Spleen (tissue), 11 donors: ENCODE results near the gene CACNA2D3. TPM values are rescaled to one million over a fixed set of nuclear protein-coding genes. Genes with fewer than 3 reads are reported as not detected.

Source experiments
- DNase-seq: peaks from one replicate; pipeline ENCODE4 v3.0.0-alpha.2; 2020
- H3K27ac ChIP-seq, 8 donors: fragments of 200-600 bp; sonication (generic) in 7 of 8; 1 replicate in 4 of 8; 2 replicates in 4 of 8; pipeline versions ENCODE4 v1.5.0 to v1.8.0; 2016 to 2021; ENCODE audit warnings: inconsistent platforms in 4 of 8, mild to moderate bottlenecking in 4 of 8, moderate library complexity in 1 of 8
- H3K27me3 ChIP-seq, 7 donors: fragments of 200-600 bp; sonication (generic) in 6 of 7; replicated peaks in 1 of 7; 1 replicate in 4 of 7; 2 replicates in 3 of 7; pipeline versions ENCODE4 v1.5.0 to v1.8.0; 2016 to 2021; ENCODE audit warnings: inconsistent platforms in 3 of 7, mild to moderate bottlenecking in 1 of 7
- H3K36me3 ChIP-seq, 6 donors: fragments of 200-600 bp; sonication (generic) in 5 of 6; 1 replicate in 4 of 6; 2 replicates in 2 of 6; pipeline versions ENCODE4 v1.5.0 to v1.8.0; 2016 to 2021; ENCODE audit warnings: inconsistent platforms in 2 of 6
- H3K4me1 ChIP-seq, 6 donors: fragments of 200-600 bp; sonication (generic) in 5 of 6; 1 replicate in 3 of 6; 2 replicates in 3 of 6; pipeline versions ENCODE4 v1.5.0 to v1.8.0; 2016 to 2021; ENCODE audit warnings: inconsistent platforms in 3 of 6
- H3K4me3 ChIP-seq, 8 donors: fragments of 200-600 bp; sonication (generic) in 7 of 8; 1 replicate in 4 of 8; 2 replicates in 4 of 8; pipeline versions ENCODE4 v1.5.0 to v1.8.0; 2016 to 2021; ENCODE audit warnings: inconsistent platforms in 4 of 8, mild to moderate bottlenecking in 4 of 8, moderate library complexity in 2 of 8
- H3K9me3 ChIP-seq, 8 donors: fragments of 200-600 bp; sonication (generic) in 7 of 8; 1 replicate in 4 of 8; 2 replicates in 4 of 8; pipeline versions ENCODE4 v1.5.0 to v1.8.0; 2016 to 2021; ENCODE audit warnings: inconsistent platforms in 4 of 8
- CTCF ChIP-seq, 11 experiments: fragments of 200-600 bp in 7 of 11; fragments of 450-650 bp in 4 of 11; sonication (generic) in 4 of 11; IDR thresholded peaks in 8 of 11; conservative IDR thresholded peaks in 3 of 11; 1 replicate in 7 of 11; 2 replicates in 4 of 11; pipeline versions ENCODE4 v1.4.0 to v1.8.0; 2016 to 2021; ENCODE audit warnings: antibody characterized with exemption in 11 of 11, inconsistent platforms in 4 of 11, mild to moderate bottlenecking in 1 of 11
- POLR2A ChIP-seq, 3 donors: fragments of 450-650 bp; IDR thresholded peaks; one replicate each; pipeline ENCODE4 v1.5.1; 2017; ENCODE audit warnings: antibody characterized with exemption in 3 of 3, mild to moderate bottlenecking in 1 of 3
- POLR2AphosphoS5 ChIP-seq, 3 donors: sonication (generic); formaldehyde crosslinking; IDR thresholded peaks; one replicate each; pipeline ENCODE4 v1.5.1; 2017; ENCODE audit warnings: antibody characterized with exemption in 3 of 3
- WGBS, 5 donors: extraction: QIAGEN DNeasy Blood & Tissue Kit in 3 of 5; methylation state at CpG; one replicate each; pipeline versions ENCODE4 v1.1.5 to v1.1.7; 2013 to 2018; 5-methylcytosine and 5-hydroxymethylcytosine counted together
- intact Hi-C: fragments of 100-400 bp; cut with DNase I; formaldehyde crosslinking; loops from one replicate; pipeline ENCODE4 v1.15.0; 2023; ENCODE audit warnings: low total_unique reads
- polyA plus RNA-seq, 3 donors: library from polyadenylated mRNA; stranded (reverse); fragments of 200-250 nt; gene quantifications; one replicate each; pipeline ENCODE4 v1.2.1, GENCODE V29; 2013
- total RNA-seq, 7 donors: library from RNA; depleted of rRNA in 3 of 7; stranded (reverse); fragments of >200 nt in 3 of 7; fragmentation: NEBNext Ultra II Directional in 4 of 7; extraction: Animal tissue kit (Norgen Biotek cat#: 25700) in 4 of 7; gene quantifications; one replicate each; pipeline versions ENCODE4 v1.1.0 to v1.2.1, GENCODE V29; 2016 to 2021
- donor health status: healthy with polysubstance abuse.
- donor health status: DM: no; HTN: no; CAD: no; lungs with moderate emphysema.
- donor health status: DM: no; HTN: no; CAD: no.
- donor health status: Bipolar disorder and iron deficiency.
- donor health status: healthy.
- donor health status: DM: no; HTN: no; CAD: no.
- donor health status: DM: yes; HTN: yes; CAD: no.

The CACNA2D3 gene
- total and polyA plus RNA-seq, 10 donors = 0.83 to 4.9 (median 2.9) TPM

GRCh38 chr3:54604495-54604894 is 482.1 kb downstream of the CACNA2D3 start:
- Histone ChIP-seq H3K4me3 (no peak overlapping the region), H3K9me3 (peaks cover 0 to 19% (median 5%) of the 10 kb centered on the region in 8 donors), H3K27me3 (peaks cover 0 to 3% (median 0%) of the 10 kb centered on the region in 7 donors), H3K4me1 (no peaks in the 10 kb centered on the region), H3K36me3 (no peaks in the 10 kb centered on the region), H3K27ac (no peak overlapping the region)
- TF ChIP-seq POLR2AphosphoS5 (IDR thresholded peaks at IDR 0.05) (no peak), CTCF (IDR thresholded peaks at IDR 0.05 in 8 of 11, conservative IDR thresholded peaks at IDR 0.05 in 3 of 11) (no peak), POLR2A (IDR thresholded peaks at IDR 0.05) (no peak)
- no peak for DNase-seq
- 85 to 91% (median 87%) methylated on average over 4 of the region's 4 CpGs for WGBS, 5 donors
- intact Hi-C loops = no loop called here

GRCh38 chr3:54608041-54608440 is 485.7 kb downstream of the CACNA2D3 start:
- H3K4me3 ChIP-seq = no peak overlapping the region
- H3K27ac ChIP-seq = no peak overlapping the region
- peaks cover 0 to 19% (median 5%) of the 10 kb centered on the region in 8 donors for H3K9me3 ChIP-seq
- no peak for TF ChIP-seq POLR2AphosphoS5 (IDR thresholded peaks at IDR 0.05)
- TF ChIP-seq POLR2A (IDR thresholded peaks at IDR 0.05) = no peak
- H3K27me3 ChIP-seq = peaks cover 0 to 2% (median 0%) of the 10 kb centered on the region in 7 donors
- no peaks in the 10 kb centered on the region for H3K36me3 ChIP-seq
- no peak for DNase-seq
- H3K4me1 ChIP-seq = no peaks in the 10 kb centered on the region
- intact Hi-C loops = no loop called here

GRCh38 chr3:54619053-54619452 is 496.7 kb downstream of the CACNA2D3 start:
- Histone ChIP-seq H3K9me3 (peaks cover 0 to 17% (median 3%) of the 10 kb centered on the region in 8 donors), H3K4me1 (no peaks in the 10 kb centered on the region), H3K27me3 (no peaks in the 10 kb centered on the region), H3K4me3 (no peak overlapping the region), H3K27ac (no peak overlapping the region), H3K36me3 (no peaks in the 10 kb centered on the region)
- TF ChIP-seq POLR2A (IDR thresholded peaks at IDR 0.05) = no peak
- no peak for TF ChIP-seq POLR2AphosphoS5 (IDR thresholded peaks at IDR 0.05)
- no peak for TF ChIP-seq CTCF (IDR thresholded peaks at IDR 0.05 in 8 of 11, conservative IDR thresholded peaks at IDR 0.05 in 3 of 11)
- WGBS, 5 donors = 81 to 89% (median 84%) methylated on average over 4 of the region's 4 CpGs
- intact Hi-C loops = no loop called here
- no peak for DNase-seq

GRCh38 chr3:54619531-54619930 is 497.2 kb downstream of the CACNA2D3 start:
- H3K4me3 ChIP-seq = no peak overlapping the region
- no peak for TF ChIP-seq POLR2A (IDR thresholded peaks at IDR 0.05)
- TF ChIP-seq POLR2AphosphoS5 (IDR thresholded peaks at IDR 0.05) = no peak
- no peak for TF ChIP-seq CTCF (IDR thresholded peaks at IDR 0.05 in 8 of 11, conservative IDR thresholded peaks at IDR 0.05 in 3 of 11)
- no peaks in the 10 kb centered on the region for H3K36me3 ChIP-seq
- 60 to 73% (median 67%) methylated on average over 3 of the region's 3 CpGs for WGBS, 5 donors
- H3K27ac ChIP-seq = no peak overlapping the region
- H3K27me3 ChIP-seq = no peaks in the 10 kb centered on the region
- H3K4me1 ChIP-seq = no peaks in the 10 kb centered on the region
- no peak for DNase-seq
- peaks cover 0 to 17% (median 3%) of the 10 kb centered on the region in 8 donors for H3K9me3 ChIP-seq
- intact Hi-C loops = no loop called here

- H3K36me3 ChIP-seq = no peaks in the 10 kb centered on the region
- H3K4me3 ChIP-seq = no peak overlapping the region
- intact Hi-C loops = no loop called here
- WGBS, 5 donors = 82 to 87% (median 83%) methylated on average over 8 of the region's 8 CpGs
- TF ChIP-seq POLR2A (IDR thresholded peaks at IDR 0.05) = no peak
- TF ChIP-seq POLR2AphosphoS5 (IDR thresholded peaks at IDR 0.05) = no peak
- no peak for TF ChIP-seq CTCF (IDR thresholded peaks at IDR 0.05 in 8 of 11, conservative IDR thresholded peaks at IDR 0.05 in 3 of 11)
- no peak for DNase-seq
- no peak overlapping the region for H3K27ac ChIP-seq
- H3K4me1 ChIP-seq = no peaks in the 10 kb centered on the region
- peaks cover 0 to 15% (median 0%) of the 10 kb centered on the region in 8 donors for H3K9me3 ChIP-seq
- H3K27me3 ChIP-seq = no peaks in the 10 kb centered on the region
Observed at GRCh38 chr3:54621184-54621583, 498.8 kb downstream of the CACNA2D3 start.
